22Rv1 (cell line): ENCODE data around the gene NOS3.
"Not testable (repeated sequence)": the region's sequence is repeated elsewhere in the genome, so short reads cannot be mapped to it uniquely, and the experiment has no call there.

ENCODE experiments used
- CTCF ChIP-seq: fragments of 450-650 bp; IDR thresholded peaks from 2 replicates; pipeline ENCODE4 v1.5.1; 2017; ENCODE audit warnings: mild to moderate bottlenecking
- ZFX ChIP-seq: fragments of 450-650 bp; IDR thresholded peaks from 2 replicates; pipeline ENCODE4 v1.6.1; 2017; ENCODE audit warnings: antibody characterized with exemption, borderline replicate concordance

GRCh38 chr7:151026771-151027727 lies 36.2 kb downstream of the NOS3 start:
- TF ChIP-seq CTCF, ZFX: not testable (repeated sequence)
